Sigmoid colon (tissue), 7 donors: Measurements from ENCODE around the gene RABGAP1L. TPM values are rescaled to one million over a fixed set of nuclear protein-coding genes. Genes with fewer than 3 reads are reported as not detected.

Experiments
- DNase-seq: peaks from one replicate; pipeline ENCODE4 v3.0.0-alpha.2; 2019
- H3K27ac ChIP-seq, 4 donors: fragments of 200-600 bp; sonication (generic); one replicate each; pipeline ENCODE4 v1.5.1; 2016 to 2019; ENCODE audit warnings: mild to moderate bottlenecking in 1 of 4
- H3K27me3 ChIP-seq, 3 donors: fragments of 200-600 bp; sonication (generic); one replicate each; pipeline ENCODE4 v1.5.1; 2019; ENCODE audit warnings: mild to moderate bottlenecking in 1 of 3
- H3K36me3 ChIP-seq, 4 donors: fragments of 200-600 bp; sonication (generic); one replicate each; pipeline ENCODE4 v1.5.1; 2016 to 2019
- H3K4me1 ChIP-seq, 4 donors: fragments of 200-600 bp; sonication (generic); one replicate each; pipeline ENCODE4 v1.5.1; 2017 to 2019
- H3K4me3 ChIP-seq, 4 donors: fragments of 200-600 bp; sonication (generic); one replicate each; pipeline ENCODE4 v1.5.1; 2017 to 2019; ENCODE audit warnings: mild to moderate bottlenecking in 2 of 4, moderate library complexity in 1 of 4
- H3K9me3 ChIP-seq, 4 donors: fragments of 200-600 bp in 3 of 4; sonication (generic) in 3 of 4; one replicate each; pipeline versions ENCODE4 v1.5.1 to v1.6.1; 2013 to 2019
- EP300 ChIP-seq, 4 donors: sonication (generic); formaldehyde crosslinking; IDR thresholded peaks; one replicate each; pipeline ENCODE4 v1.6.1; 2017; ENCODE audit warnings: antibody characterized with exemption in 4 of 4
- POLR2A ChIP-seq, 2 donors: fragments of 450-650 bp; IDR thresholded peaks; one replicate each; pipeline ENCODE4 v1.6.1; 2016; ENCODE audit warnings: antibody characterized with exemption in 2 of 2, mild to moderate bottlenecking in 2 of 2, moderate library complexity in 2 of 2
- POLR2AphosphoS5 ChIP-seq, 4 donors: sonication (generic); formaldehyde crosslinking; IDR thresholded peaks; one replicate each; pipeline ENCODE4 v1.6.1; 2017; ENCODE audit warnings: antibody characterized with exemption in 4 of 4
- WGBS, 2 donors: extraction: QIAGEN DNeasy Blood & Tissue Kit; methylation state at CpG; one replicate each; pipeline ENCODE4 v1.1.7; 2013; 5-methylcytosine and 5-hydroxymethylcytosine counted together
- intact Hi-C: fragments of 100-400 bp; cut with DNase I; formaldehyde crosslinking; loops from one replicate; pipeline ENCODE4 v1.15.1; 2023
- polyA plus RNA-seq, 3 donors: library from polyadenylated mRNA; stranded (reverse); fragments of 200-250 nt; gene quantifications; one replicate each; pipeline ENCODE4 v1.2.3, GENCODE V29; 2013
- total RNA-seq, 4 donors: library from RNA; depleted of rRNA; stranded (reverse); fragments of >200 nt; gene quantifications; one replicate each; pipeline ENCODE4 v1.1.0, GENCODE V29; 2016
- TF ChIP-seq, protein P1 (sequence below), 4 experiments: fragments of 450-650 bp in 3 of 4; fragments of 200-600 bp in 1 of 4; IDR thresholded peaks; one replicate each; pipeline ENCODE4 v1.5.1; 2016 to 2019; ENCODE audit warnings: antibody characterized with exemption in 4 of 4, mild to moderate bottlenecking in 3 of 4, moderate library complexity in 2 of 4
- donor health status: healthy with polysubstance abuse.
- donor health status: Bipolar disorder and iron deficiency.
- donor health status: healthy.

Gene RABGAP1L
- total and polyA plus RNA-seq, 7 donors: 25.2 to 42.9 (median 35.4) TPM

GRCh38 chr1:175002910-175003517, 843.7 kb downstream of the RABGAP1L start:
- TF ChIP-seq, protein P1, sequence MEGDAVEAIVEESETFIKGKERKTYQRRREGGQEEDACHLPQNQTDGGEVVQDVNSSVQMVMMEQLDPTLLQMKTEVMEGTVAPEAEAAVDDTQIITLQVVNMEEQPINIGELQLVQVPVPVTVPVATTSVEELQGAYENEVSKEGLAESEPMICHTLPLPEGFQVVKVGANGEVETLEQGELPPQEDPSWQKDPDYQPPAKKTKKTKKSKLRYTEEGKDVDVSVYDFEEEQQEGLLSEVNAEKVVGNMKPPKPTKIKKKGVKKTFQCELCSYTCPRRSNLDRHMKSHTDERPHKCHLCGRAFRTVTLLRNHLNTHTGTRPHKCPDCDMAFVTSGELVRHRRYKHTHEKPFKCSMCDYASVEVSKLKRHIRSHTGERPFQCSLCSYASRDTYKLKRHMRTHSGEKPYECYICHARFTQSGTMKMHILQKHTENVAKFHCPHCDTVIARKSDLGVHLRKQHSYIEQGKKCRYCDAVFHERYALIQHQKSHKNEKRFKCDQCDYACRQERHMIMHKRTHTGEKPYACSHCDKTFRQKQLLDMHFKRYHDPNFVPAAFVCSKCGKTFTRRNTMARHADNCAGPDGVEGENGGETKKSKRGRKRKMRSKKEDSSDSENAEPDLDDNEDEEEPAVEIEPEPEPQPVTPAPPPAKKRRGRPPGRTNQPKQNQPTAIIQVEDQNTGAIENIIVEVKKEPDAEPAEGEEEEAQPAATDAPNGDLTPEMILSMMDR (IDR thresholded peaks at IDR 0.05): no peak
- TF ChIP-seq POLR2A (IDR thresholded peaks at IDR 0.05) (no peak), POLR2AphosphoS5 (IDR thresholded peaks at IDR 0.05) (no peak), EP300 (IDR thresholded peaks at IDR 0.05) (no peak)
- no peak overlapping the region for H3K4me3 ChIP-seq
- WGBS, 2 donors: 91 to 93% methylated on average over 17 of the region's 17 CpGs
- peaks cover 0 to 18% (median 11%) of the 10 kb centered on the region in 4 donors for H3K36me3 ChIP-seq
- H3K27me3 ChIP-seq: no peaks in the 10 kb centered on the region
- H3K9me3 ChIP-seq: no peaks in the 10 kb centered on the region
- intact Hi-C loops: no loop called here
- H3K27ac ChIP-seq: no peak overlapping the region
- peaks cover 0 to 44% (median 26%) of the 10 kb centered on the region in 4 donors for H3K4me1 ChIP-seq
- no peak for DNase-seq

- Histone ChIP-seq H3K9me3 (no peaks in the 10 kb centered on the region), H3K27me3 (no peaks in the 10 kb centered on the region), H3K4me3 (no peak overlapping the region), H3K27ac (no peak overlapping the region), H3K36me3 (peaks cover 0 to 23% (median 15%) of the 10 kb centered on the region in 4 donors), H3K4me1 (peaks cover 0 to 41% (median 26%) of the 10 kb centered on the region in 4 donors)
- intact Hi-C loops: no loop called here
- DNase-seq: no peak
- WGBS, 2 donors: 39 to 60% methylated on average over 2 of the region's 2 CpGs
- TF ChIP-seq POLR2A (IDR thresholded peaks at IDR 0.05) (no peak), EP300 (IDR thresholded peaks at IDR 0.05) (no peak), POLR2AphosphoS5 (IDR thresholded peaks at IDR 0.05) (no peak)
- TF ChIP-seq, protein P1 (IDR thresholded peaks at IDR 0.05): no peak
Measured at GRCh38 chr1:175003521-175003920, 844.2 kb downstream of the RABGAP1L start.

DNA sequence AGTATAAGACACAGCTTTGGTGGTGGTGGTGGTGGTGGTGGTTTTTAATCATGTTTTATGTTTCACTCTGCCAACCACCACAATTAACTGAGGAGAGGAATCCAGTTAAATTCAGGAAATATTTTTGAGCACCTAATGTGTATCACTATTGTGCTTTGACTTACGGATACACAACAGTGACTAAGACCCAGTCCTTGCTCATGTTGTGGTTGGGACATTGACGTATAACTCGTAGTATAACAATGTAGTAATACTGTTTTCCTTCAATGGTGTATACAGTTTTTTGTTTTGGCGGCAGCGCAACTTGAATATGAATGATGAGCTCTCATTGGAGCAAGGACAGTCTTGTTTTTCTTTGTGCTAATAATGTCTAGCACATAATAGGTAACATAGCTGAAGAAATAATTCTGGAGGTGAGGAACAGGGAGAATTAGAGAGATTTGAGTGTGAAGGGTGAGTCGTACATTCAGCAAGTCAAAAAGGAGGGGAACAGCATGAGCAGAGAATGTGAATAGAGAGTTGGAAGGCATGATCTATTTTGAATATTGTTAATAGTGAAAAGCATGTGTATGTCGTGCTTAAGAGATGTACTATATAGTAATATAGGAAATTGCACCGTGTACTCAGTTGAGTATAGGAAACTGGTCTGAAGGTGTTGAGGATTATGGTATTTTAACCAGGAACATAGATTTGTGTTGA, 845.9 kb downstream of the RABGAP1L start:
- no peaks in the 10 kb centered on the region for H3K9me3 ChIP-seq
- TF ChIP-seq POLR2AphosphoS5 (IDR thresholded peaks at IDR 0.05): no peak
- TF ChIP-seq EP300 (IDR thresholded peaks at IDR 0.05): no peak
- TF ChIP-seq, protein P1 (IDR thresholded peaks at IDR 0.05): no peak
- no peak for TF ChIP-seq POLR2A (IDR thresholded peaks at IDR 0.05)
- DNase-seq: no peak
- H3K4me3 ChIP-seq: no peak overlapping the region
- peaks cover 0 to 39% (median 25%) of the 10 kb centered on the region in 4 donors for H3K36me3 ChIP-seq
- peaks cover 0 to 35% (median 21%) of the 10 kb centered on the region in 4 donors for H3K4me1 ChIP-seq
- no peak overlapping the region for H3K27ac ChIP-seq
- 91 to 92% methylated on average over 8 of the region's 8 CpGs for WGBS, 2 donors
- intact Hi-C loops: no loop called here
- H3K27me3 ChIP-seq: no peaks in the 10 kb centered on the region

- H3K9me3 ChIP-seq: no peaks in the 10 kb centered on the region
- H3K27me3 ChIP-seq: no peaks in the 10 kb centered on the region
- H3K4me3 ChIP-seq: no peak overlapping the region
- 85 to 91% methylated on average over 10 of the region's 10 CpGs for WGBS, 2 donors
- H3K4me1 ChIP-seq: no peaks in the 10 kb centered on the region
- H3K27ac ChIP-seq: no peak overlapping the region
- intact Hi-C loops: no loop called here
- no peak for DNase-seq
- no peak for TF ChIP-seq POLR2AphosphoS5 (IDR thresholded peaks at IDR 0.05)
- TF ChIP-seq, protein P1 (IDR thresholded peaks at IDR 0.05): no peak
- TF ChIP-seq POLR2A (IDR thresholded peaks at IDR 0.05): no peak
- TF ChIP-seq EP300 (IDR thresholded peaks at IDR 0.05): no peak
- H3K36me3 ChIP-seq: peaks cover 7 to 82% (median 59%) of the 10 kb centered on the region in 4 donors
Measured at GRCh38 chr1:175009532-175009931, 850.2 kb downstream of the RABGAP1L start.
